NCI-H446 (cell line): ENCODE measurements around the gene SDC4.
"Not testable (repeated sequence)": the region's sequence is repeated elsewhere in the genome, so short reads cannot be mapped to it uniquely, and the experiment has no call there.

Experiments
- DNase-seq, 2 experiments: peaks; one replicate each; lab custom pipeline; 2025; lab: John Stamatoyannopoulos, UW

Gene SDC4

DNA sequence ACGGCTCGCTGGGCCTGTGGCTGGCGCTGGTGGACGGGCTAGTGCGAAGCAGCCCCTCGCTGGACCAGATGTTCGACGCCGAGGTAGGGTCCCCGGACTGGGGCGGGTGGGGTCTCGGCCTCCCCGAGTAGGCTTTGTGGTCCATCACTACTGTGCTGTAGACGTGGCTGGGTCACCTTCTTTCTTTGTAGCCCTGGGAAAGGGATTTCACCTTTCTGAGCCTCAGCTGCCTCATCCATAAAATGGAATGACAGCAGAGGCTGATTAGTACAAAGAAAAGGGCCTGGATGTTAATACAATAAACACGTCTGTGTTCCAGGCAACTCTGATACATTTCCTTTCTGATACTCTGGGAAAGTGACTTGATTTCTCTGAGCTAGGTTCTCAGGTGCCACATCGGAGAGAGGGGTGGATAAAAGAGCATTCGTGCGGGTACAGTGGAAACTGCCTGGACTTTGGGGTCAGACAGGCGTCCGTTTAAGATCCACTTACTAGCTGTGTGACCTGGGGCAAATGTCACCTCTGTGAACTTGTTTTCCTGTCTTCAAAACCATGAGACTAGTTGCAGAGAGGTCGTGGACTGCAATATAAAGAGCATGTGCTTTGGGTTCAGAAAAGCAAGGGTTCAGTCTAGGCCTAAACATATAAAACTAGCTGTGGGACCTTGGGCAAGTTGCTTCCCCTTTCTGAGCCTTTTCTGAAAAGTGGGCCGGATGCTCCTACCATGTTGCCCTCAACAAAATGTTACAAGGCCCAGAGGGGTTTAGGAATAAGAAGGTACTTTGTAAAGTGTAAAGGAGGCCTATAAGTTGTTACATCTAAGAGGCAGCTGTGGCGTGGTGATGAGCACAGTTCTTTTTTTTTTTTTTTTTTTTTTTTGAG, 15.6 kb upstream of the SDC4 start:
- DNase-seq = no peak

DNA sequence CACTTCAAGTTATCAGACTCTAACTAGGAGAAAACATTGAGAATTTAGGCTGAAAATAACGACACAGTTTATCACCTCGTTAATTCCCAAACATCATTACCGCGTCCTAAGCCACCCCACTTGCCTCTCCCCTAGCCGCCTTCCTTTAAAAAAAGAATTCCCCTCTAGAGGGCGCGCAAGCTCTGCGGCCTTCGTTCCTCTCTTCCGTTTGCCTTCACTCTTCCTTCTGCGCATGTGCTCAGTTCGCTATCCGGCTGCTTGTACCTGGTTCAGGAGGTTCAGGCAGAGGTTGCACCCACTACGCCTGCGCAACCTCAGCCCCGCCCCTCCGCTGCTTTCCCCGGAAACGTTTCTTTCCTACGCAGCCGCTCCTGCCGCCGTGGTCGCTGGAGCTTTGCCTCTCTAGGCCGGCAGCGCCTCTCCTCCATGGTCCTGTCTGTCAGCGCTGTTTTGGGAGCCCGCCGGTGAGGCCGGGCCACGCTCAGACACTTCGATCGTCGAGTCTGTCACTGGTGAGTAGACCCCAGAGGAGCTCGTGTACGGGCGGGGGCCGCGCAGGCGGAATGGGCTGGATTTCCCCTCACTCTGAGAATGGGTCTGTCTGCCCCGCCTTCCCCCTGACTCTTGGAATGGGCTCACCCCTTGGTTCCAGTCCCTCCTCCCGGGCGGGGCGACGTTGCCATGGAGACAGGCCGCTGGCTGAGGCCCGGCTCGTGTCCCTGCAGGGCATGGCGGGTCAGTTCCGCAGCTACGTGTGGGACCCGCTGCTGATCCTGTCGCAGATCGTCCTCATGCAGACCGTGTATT, 14.8 kb upstream of the SDC4 start, which contains the start of gene SYS1:
TSS of gene SYS1 (plus strand) at position 353 of the 807 bp plus-strand sequence. CDS start at position 729, 376 bp downstream.
- DNase-seq = peak; percentile 98

DNA sequence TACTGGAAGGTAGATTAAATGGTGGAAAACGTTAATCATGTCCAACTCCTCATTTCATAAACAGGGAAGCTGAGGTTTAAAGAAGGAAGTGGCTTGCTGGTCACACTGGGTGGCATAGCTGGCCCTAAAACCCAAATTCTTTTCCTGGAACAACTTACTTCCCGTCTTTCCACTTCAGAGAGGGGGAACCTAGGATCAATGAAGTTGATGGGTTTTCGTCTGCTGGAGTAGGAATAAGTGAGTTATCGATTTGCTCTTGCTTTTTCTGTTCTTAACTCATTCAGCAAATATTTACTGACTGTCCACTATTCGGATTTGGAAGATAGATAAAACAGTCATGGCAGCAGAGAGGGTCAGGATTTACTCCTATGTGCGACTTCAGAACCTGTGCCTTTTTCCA, 13.6 kb upstream of the SDC4 start:
- DNase-seq = no peak

DNA sequence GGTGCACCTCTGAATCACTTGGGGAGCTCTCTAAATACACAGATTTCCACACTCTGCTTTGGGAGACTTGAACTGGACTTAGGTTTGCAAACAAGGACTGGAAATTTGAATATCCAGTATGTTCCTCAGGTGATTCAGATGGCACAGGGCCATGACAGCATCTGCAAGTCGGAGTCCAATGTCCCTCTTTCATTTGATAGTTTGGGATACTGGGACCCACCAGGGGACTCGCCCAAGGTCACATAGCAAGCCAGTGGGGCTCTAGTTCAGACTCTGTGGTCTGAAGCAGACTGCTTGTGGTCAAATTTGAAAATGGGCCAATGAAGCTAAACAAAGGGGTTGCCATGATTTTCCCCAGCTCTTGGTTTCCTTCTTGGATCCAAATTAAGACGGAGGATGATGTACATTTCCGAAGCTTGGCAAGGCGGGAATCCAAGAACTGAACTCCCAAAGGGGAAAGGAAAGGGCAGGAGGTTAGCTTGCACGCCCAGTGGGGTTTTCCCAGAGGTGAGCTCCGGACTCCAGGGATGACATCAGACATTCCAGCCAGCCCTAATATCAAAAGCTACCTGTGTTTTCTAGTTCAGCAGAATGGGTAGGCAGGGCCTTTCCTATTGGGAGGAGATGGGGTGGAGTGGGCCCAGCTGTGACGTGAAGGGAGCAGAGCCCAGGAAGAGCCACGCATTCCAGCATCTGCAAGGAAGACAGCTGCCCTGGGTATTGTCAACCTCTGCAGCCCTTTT, 11.4 kb upstream of the SDC4 start:
- DNase-seq = no peak

DNA sequence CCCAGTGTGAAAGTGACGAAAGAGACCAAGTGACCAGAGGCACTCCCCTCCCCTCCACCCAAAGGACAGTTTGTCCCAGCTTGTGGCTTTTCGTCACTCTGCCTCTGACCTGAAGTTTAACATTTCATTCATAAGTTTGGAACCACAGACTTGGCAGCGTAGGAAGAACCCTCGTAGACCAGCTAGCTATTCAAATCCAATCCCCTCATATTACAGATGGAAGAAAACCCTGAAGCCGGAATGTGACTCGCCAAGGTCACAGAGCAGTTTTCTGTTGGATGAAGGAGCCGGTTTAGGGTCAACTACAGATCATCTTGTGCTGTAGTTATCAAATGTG, 10.8 kb upstream of the SDC4 start:
- no peak for DNase-seq

DNA sequence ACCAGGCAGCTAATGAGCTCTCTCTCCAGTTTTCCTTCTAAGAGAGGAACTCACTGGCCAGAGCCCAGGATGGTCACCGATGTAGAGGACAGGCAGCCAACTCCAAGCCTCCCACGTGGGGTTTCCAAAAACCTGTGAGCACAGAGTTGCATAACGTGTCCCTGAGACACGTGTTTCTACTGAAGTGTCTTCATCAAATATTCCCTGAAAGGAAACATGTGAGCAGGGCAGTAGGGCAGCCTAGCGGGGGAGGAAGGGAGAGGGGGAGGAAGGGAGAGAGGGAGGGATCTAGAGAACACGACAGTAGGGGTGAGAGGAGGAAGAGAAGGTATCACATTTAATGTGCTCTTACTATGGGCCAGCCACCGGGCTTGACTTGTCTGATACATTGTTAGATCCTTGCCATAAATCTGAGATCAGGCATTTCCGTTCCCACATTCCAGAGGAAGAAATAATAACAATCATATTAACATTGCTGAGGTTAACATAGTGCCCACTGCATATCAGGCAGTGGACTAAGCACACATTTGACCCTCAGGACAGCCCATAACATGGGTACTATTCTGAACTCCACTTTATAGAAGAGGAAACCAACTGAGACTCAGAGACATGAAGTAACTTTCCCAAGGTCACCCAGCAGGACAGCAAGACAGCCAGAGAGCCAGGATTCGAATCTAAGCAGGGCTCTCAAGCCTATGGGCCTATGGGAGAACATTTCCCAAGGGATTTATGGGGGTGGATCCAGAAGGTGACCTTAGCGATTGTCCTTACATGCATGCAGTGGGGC, 10.3 kb upstream of the SDC4 start:
- DNase-seq = no peak

DNA sequence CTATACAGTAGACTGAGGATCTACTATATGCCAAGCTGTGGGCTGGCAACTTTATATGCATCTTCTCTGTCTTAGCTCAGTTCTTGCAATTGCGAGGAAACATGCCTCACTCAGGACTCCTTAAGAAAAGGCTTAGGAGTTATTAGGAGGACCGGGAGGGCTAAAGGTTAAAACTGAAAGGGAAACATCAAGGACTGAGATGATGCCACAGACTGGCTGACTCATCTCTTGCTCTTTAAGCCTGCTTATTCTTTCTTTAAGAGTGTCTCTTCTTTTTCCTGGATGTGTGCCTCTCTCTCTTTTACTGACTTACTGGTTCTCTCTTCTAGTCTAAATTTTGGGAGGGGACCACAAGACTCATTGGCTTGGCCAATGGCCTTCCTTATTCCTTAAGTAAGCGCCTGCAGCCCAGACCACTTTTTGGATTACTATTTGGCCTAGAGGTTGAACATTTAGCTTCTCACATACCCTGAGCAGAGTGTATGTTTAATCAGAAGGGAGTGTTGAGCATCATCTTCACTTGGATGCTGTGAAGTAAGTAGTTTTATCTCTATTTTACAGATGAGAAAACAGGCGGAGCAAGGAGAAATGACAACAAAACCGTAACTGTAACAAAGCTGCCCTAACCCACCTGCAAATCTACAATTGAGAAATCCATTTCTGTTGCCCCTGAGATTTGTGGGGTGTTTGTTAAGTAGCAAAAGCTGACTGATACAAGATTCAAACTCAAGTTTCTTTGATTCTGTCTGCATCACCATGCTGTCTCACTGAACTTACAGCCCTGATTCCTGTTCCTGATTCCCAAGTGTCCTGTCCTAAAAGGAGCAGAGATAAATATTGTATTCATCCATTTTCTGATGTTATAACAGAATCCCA, 7.2 kb upstream of the SDC4 start:
- no peak for DNase-seq

DNA sequence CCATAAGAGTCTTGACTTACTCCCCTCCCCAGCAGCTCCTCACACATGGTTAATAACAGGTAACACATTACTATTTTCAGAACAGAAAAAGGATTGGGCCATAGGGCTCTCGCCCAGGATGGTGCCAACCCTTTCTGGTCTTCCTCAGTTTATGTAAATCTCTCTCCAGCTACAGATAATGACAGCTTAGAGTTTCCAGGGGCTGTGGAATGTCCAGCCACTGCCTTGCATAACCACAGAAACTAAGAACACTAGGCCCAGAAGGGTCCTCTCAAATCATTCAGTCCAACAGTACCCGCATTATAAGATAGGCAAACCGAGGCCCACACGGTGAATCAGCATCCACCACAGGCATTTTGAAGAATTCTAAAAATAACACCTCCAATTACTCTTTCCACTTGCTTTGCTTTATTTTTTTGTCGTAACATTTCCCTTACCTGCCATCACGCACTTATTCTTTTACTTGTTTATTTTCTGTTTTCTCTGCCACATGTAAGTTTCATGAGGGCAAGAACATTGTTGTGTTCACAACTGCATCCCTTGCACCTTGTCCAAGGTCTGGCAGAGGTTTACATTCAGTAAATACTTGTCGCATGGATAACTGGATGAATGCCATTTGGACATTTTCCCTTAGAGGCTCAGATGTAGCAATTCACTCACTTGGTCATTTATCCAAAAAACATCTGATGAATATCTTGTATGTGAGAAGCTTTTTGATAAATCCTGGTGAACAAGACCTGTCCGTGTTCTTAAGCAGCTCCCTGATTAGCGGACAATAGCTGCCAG, 6.4 kb upstream of the SDC4 start:
- no peak for DNase-seq

DNA sequence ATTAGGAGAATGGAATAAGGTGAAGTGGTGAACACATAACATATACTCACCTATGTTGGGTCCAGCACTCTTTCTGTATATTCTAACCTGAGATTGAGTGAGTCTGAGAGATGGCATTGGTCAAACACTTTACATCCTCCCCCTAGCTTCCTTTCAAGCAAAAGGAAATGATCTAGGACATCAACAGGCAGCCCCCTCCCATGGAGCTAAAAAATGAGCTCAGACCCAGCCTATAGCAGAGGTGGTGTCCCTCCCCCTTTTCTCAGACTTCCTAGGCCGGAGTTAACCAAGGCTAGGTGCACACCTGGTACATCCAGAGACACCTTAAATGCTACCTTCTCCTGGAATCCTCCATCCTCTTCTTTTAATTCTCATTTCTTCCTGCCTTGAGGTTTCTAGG, 5.5 kb upstream of the SDC4 start:
- DNase-seq = no peak

DNA sequence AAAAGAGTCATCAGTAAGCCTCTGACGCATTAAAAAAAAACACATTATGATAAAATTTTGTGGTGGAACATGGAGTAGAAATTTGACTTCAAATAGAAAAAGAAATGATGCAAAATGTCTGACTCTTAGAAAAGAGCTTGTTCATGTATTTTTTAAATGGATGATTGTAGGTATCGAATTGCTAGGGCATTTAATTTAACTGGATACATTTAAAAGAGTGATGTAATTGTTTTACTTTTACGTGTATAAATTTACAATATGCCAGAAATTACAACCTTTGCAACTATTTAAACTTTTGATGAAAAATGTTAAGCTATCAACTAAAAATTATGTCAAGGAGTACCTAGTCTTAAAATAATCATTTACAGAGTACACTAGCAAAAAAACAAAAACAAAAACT, 4.5 kb upstream of the SDC4 start:
- no peak for DNase-seq

DNA sequence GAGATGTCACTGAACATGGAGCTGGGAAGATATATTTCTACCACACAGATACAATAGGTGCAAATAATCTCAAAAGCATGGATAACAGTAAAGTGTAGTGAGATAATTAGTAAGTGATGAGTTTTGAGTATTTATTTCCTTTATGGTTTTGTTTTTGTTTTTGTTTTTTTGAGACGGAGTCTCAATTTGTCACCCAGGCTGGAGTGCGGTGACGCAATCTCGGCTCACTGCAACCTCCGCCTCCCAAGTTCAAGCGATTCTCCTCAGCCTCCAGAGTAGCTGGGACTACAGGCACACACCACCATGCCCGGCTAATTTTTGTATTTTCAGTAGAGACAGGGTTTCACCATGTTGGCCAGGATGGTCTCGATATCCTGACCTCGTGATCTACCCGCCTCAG, 2.6 kb upstream of the SDC4 start:
- not testable (repeated sequence) for DNase-seq

DNA sequence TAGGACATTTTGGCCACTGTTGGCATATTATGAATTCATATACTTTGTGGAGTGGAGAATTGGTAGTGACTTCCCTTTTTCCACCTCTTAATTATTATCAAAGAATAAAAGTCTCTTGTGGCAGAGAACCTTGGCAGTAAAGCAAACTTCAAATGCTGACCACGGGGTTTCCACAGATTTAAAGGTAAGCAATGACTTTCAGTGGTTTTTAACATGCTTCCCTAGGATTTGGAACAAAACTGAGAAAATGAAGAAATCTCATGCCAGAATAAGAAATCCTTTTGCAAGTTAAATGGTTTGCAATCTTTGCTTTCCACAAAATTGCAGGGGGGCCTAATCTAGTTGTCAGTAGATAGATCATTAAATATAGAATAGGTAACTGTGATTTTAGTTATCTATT, 2.0 kb upstream of the SDC4 start:
- DNase-seq = no peak

DNA sequence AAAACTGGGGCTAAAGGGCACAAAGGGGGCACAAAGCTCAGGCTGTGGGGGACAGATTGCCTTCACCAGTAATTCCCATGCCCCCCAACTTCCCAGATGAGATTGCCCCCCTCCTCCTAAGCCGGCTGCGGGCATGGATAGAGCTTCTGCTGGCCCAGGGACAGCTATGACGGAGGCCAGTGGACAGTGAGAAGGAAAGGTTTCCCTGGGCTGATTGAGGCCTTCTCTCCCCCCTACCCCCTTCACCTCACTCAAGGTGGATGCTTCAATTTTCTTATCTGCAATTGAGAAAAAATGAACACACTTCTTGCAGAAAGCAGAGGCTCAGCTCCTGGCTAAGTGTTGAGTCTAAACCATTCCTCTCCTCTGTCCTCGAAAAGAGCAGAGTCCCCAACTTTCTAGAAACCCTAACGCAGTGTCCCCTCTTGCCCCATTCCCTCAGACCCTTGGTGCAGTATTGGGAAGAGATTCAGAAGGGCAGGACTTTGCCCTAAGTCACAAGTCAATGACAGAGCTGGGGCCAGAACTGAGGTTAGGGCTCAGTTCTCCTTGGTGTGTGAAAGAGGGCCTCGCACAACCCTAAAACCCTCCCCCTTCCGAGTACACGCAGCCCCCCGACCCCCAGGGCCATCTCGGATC, 808 bp downstream of the SDC4 start:
- no peak for DNase-seq

DNA sequence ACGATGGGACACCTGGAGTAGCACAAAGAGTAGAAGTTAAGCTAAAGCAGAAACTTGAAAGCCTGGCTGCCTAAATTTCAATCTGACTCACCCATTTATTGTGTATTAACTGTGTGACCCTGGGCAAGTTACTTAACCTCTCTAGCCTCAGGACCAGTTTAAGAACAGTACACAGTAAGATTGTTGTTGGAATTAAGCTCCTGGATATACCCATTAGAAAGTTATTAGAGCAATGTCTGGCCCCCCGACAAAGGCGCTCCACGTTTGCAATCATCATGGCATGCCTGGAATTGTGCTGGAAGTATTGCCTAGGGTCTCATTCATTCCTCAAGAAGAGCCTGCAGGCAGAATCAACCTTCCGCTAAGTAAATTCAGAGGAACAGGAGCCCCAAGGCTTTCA, 1.4 kb downstream of the SDC4 start:
- no peak for DNase-seq

DNA sequence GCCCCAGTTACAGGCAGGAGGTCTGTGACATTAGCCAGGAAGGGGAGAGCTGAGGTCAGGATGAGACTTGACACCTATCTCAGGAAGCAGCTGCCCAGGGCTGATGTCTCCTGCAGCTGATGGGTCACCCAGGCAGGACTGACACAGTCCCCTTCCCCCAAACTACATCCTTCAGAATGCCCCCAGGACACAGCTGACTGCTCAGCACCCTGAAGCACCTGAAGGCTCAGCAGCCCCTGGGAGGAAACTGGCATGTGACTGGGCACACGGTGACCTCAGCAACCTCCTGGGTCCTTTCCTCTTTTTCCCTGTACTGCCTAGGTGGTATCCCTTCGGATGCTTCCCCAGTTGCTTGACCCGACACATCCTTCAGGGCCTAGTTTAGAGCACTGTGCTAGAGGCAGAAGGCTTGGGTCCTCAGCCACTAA, 1.9 kb downstream of the SDC4 start:
- DNase-seq = no peak

DNA sequence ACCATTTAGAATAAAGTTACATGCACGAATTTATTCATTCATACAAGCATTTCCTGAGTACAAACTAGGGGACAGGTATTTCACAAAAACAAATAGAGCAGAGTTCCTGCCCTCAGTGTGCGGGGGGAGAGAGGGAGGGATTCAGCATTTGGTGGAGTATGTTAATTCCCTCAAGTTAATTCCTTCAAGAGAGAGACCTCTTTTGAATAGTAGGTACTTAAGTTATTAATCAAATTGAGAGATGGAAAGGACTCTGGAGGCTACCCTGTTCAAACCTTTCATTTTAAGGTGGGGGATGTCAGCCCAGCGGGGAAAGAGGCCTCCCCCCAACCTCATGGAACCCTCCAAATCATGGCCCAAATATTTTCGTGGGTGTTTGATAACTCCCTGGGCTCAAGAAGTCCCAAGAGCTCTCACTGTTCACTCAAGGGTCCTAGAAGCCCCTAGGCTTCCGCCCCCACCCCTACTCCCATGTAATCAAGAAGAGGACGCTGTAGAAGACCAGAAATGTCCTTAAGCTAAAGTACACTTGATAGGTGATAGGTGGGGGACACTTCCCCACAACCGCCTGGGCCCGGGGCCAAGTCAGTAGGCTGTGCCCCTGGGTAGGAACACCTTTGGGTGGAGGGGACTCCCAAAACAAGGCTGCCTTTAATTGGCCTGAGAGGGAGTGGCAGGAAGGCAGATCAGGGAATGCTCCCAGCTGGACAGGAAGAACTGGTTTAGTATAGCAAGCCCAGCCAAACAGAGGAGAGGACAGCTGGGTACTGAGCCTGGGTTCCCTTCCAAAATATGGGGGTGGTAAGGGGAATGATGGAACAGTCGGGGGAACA, 2.9 kb downstream of the SDC4 start:
- no peak for DNase-seq

DNA sequence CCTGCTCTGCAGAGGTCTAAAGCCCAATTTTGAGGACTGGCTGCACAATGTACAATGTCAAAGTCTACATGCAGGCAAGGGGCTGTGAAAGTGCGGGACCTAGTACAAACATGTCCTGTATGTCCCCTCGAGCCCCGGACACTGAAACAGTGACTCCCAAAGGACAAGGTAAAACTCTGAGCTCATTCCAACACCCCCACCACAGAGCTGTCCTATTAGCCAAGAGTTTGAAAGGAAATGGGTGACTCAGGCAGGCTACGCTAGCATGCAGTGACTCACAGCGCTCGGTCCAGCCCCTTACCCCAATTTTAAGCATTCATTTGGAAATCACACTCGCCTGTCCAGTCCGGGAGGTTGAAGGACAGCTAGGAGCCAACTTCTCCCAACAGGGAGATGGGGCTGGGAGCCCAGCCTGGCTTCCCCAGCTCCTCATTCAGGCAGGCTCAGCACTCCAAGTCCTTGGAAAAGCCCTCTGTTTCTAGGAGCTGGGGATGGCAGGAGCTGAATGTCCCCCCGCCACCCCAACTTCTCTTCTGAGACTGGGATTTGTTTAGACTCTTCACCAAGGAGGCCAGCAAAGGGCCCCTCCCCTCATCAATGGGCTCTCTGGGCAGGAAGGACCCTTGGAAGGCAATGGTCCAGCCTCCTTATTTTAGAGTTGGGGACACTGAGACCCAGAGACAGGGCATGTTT, 3.9 kb downstream of the SDC4 start:
- no peak for DNase-seq
